GM12892 (cell line): ENCODE measurements around the gene COL1A1.

Source experiments
- DNase-seq: peaks from one replicate; pipeline ENCODE4 v3.0.0; 2011; ENCODE audit not compliant: insufficient read length
- FAIRE-seq: peaks from 2 replicates; lab custom pipeline; 2011; peaks lifted over from hg19 to GRCh38; lab: Jason Lieb, UNC
- POLR2A ChIP-seq: IDR thresholded peaks from 2 replicates; pipeline ENCODE4 v1.6.1; 2011; ENCODE audit warnings: low read depth, low read length, control low read depth
- POLR2AphosphoS5 ChIP-seq: IDR thresholded peaks from 2 replicates; pipeline ENCODE4 v1.6.1; 2011; ENCODE audit warnings: low read depth, low read length, control low read depth
- TAF1 ChIP-seq: IDR thresholded peaks from 2 replicates; pipeline ENCODE4 v1.6.1; 2011; ENCODE audit warnings: low read depth, mild to moderate bottlenecking, control low read depth, low read length, borderline replicate concordance

COL1A1 gene

GRCh38 chr17:50171371-50172071 is 29.9 kb downstream of the COL1A1 start:
- FAIRE-seq (no peak), DNase-seq (no peak)
- TF ChIP-seq POLR2AphosphoS5 (no peak), TAF1 (no peak), POLR2A (no peak)

DNA sequence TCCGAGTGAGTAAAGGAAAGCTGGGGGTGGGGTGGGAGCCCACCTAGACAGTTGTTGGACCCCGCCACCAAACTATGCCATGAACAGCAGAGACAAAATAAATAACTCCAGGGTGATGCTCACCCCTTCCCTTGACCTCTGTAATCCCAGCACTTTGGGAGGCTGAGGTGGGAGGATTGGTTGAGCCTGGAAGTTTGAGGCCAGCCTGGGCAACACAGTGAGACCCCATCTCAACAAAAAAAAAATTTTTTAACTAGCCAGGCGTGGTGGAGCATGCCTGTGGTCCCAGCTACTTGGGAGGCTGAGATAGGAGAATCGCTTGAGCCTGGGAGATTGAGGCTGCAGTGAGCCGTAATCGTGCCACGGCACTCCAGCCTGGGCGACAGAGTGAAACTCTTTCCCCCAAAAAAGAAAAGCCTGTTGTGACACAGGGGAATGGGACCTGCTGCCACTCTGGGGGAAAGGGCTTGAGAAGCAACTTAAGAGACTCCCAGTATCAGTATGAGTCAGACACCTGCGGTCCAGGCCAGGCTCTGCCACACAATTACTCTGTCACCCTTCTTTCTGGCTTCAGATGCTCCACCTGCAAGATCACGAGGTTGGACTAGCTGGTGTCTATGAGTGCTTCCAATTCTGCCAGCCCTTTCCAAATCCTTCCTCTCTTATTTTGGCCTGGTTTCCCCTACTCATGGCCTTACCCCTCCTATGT is 30.6 kb downstream of the COL1A1 start:
- DNase-seq (peak; percentile 63), FAIRE-seq (peak; percentile 80)
- no peak for TF ChIP-seq POLR2AphosphoS5
- TF ChIP-seq POLR2A, result no peak
- no peak for TF ChIP-seq TAF1

GRCh38 chr17:50169881-50170459 is 31.5 kb downstream of the COL1A1 start:
- FAIRE-seq, result no peak
- TF ChIP-seq POLR2AphosphoS5 (no peak), POLR2A (no peak), TAF1 (no peak)
- no peak for DNase-seq

DNA sequence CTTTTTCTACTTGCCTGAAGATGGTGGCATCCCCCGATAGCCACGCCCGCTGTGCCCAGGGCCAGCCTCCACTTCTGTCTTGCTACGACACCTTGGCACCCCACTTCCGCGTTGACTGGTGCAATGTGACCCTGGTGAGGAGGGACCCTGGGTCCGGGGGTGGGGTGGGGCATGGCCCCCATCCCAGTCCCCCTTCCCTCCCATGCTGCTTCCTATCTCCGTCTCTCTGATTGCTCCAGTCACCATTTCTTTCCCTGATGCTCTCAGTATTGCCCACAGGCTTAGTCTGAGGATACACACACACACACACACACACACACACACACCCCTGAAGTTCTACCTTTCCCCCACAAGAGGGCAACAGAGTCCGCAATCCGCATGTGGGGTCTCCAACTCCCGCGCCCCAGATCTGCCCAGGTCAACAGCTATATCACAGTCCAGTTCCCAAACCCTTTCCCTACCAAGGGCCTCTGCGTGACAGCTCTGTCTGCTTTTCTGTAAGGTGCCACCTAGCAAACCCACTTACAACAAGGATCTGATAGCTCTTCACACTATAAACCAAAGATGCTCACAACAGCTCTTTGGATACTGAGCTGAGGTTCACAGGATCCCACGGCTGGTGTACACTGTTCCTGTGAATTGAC is 32.2 kb downstream of the COL1A1 start:
- TF ChIP-seq POLR2A (no peak), POLR2AphosphoS5 (no peak), TAF1 (no peak)
- peak; percentile 59 for DNase-seq
- FAIRE-seq, result peak; percentile 86

- no peak for FAIRE-seq
- no peak for DNase-seq
- no peak for TF ChIP-seq POLR2AphosphoS5
- TF ChIP-seq TAF1, result no peak
- TF ChIP-seq POLR2A, result no peak
Measured at GRCh38 chr17:50168319-50168718, 33.1 kb downstream of the COL1A1 start.

GRCh38 chr17:50167371-50167770 is 34.1 kb downstream of the COL1A1 start:
- no peak for TF ChIP-seq POLR2AphosphoS5
- no peak for TF ChIP-seq POLR2A
- no peak for TF ChIP-seq TAF1
- DNase-seq (no peak), FAIRE-seq (no peak)

DNA sequence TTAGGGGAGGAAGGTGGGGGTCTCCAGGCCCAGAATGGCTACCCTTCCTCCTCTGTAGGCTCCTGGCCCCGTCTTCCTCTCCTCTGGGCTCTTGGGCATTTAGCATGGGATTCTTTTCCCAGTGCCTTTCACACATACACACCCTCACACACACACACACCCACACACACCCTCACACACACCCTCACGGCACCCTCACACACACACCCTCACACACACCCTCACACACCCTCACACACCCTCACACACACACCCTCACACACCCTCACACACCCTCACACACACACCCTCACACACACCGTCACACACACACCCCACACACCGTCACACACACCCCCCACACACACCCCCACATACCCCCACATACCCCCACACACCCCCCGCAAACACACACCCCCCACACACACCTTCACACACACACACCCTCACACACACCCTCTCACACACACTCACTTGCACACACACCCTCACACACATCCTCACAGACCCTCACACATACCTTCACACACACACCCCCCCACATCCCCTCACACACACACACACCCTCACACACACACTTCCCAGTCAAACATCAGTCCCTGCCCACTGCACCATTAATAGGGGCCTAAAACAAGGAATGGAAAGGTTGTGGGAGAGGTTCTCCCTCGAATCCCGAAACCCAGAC is 34.8 kb downstream of the COL1A1 start:
- DNase-seq (no peak), FAIRE-seq (no peak)
- TF ChIP-seq POLR2A (no peak), TAF1 (no peak), POLR2AphosphoS5 (no peak)

GRCh38 chr17:50165867-50166517 is 35.4 kb downstream of the COL1A1 start, which contains the start of gene SGCA:
Gene SGCA (plus strand): TSS chr17:50166005. CDS start chr17:50166041, 36 bp downstream.
- DNase-seq (no peak), FAIRE-seq (no peak)
- TF ChIP-seq TAF1 (no peak), POLR2A (no peak), POLR2AphosphoS5 (no peak)

- FAIRE-seq, result no peak
- DNase-seq, result no peak
- TF ChIP-seq POLR2A, result no peak
- TF ChIP-seq POLR2AphosphoS5, result no peak
- no peak for TF ChIP-seq TAF1
Measured at GRCh38 chr17:50165466-50165865, 36.0 kb downstream of the COL1A1 start.

DNA sequence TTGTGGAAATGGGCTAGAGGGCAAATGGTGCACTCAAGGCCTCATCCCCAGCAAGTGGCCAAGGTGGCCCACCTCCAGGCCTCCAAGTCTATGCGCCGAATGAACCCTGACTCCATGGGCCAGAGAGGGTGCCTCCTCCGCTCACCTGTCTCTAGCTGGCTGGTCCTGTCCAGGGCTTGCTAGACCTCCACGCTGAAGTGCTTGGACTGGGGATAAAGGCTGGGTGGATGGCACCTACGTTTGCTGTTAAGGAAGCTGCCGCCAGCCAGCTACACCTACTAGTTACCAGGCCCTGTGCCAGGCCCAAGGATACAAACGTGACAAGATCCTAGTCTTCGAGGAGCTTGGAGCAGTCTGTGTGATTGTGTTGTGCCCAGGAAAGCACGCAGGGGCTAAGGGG is 36.4 kb downstream of the COL1A1 start:
- TF ChIP-seq TAF1 (no peak), POLR2AphosphoS5 (no peak), POLR2A (no peak)
- FAIRE-seq (no peak), DNase-seq (no peak)

- DNase-seq, result no peak
- no peak for FAIRE-seq
- no peak for TF ChIP-seq POLR2A
- TF ChIP-seq TAF1, result no peak
- TF ChIP-seq POLR2AphosphoS5, result no peak
Measured at GRCh38 chr17:50164697-50164988, 36.8 kb downstream of the COL1A1 start.
